ENCODE data around the gene STX1B. TPM values are rescaled to one million over a fixed set of nuclear protein-coding genes. Genes with fewer than 3 reads are reported as not detected.
"Not testable (repeated sequence)": the region's sequence is repeated elsewhere in the genome, so short reads cannot be mapped to it uniquely, and the experiment has no call there.

The STX1B gene
- total and polyA plus RNA-seq, 2 donors (not counting 3 experiments of a cell fraction or from before 2014, with no cell fraction given) = 0.11 to 0.14 TPM

- CTCF ChIA-PET = no interaction called here
- no peak for FAIRE-seq
Measured at GRCh38 chr16:31016018-31016417, 5.6 kb upstream of the STX1B start.

GRCh38 chr16:31013292-31013691, 2.9 kb upstream of the STX1B start:
- H3K36me3 ChIP-seq (ENCODE audit: control insufficient read depth in 2 of 2, extremely low read depth in 1 of 2, insufficient read depth in 2 of 2, low read length in 2 of 2); CTCF ChIA-PET; intact Hi-C loops (cut with micrococcal nuclease); H4K20me1 ChIP-seq (replicated peaks; ENCODE audit: control insufficient read depth, extremely low read depth, insufficient read depth, low read length); H3K79me2 ChIP-seq (ENCODE audit: control insufficient read depth, insufficient read depth, low read length); H3K4me1 ChIP-seq (ENCODE audit: control insufficient read depth, extremely low read depth, insufficient read depth, low read length); DNase-seq (ENCODE audit: low read depth, low spot score); H3K27ac ChIP-seq (ENCODE audit: insufficient read depth, low read depth, low read length); H2AFZ ChIP-seq (ENCODE audit: low read depth, low read length); POLR2A ChIA-PET; H3K9ac ChIP-seq (replicated peaks; ENCODE audit: extremely low read depth, insufficient read depth, low read length); H3K9me3 ChIP-seq (replicated peaks; ENCODE audit: control insufficient read depth, insufficient read depth, low read length); H3K4me3 ChIP-seq (replicated peaks in 1 of 3; ENCODE audit: insufficient read depth in 1 of 3, low read depth in 1 of 3, low read length in 3 of 3); H3K9me1 ChIP-seq (replicated peaks; ENCODE audit: control insufficient read depth, extremely low read depth, insufficient read depth, low read length); H3K4me2 ChIP-seq (ENCODE audit: insufficient read depth, low read length); dilution Hi-C loops (cut with MboI; ENCODE audit: extremely low pct_ligation_motif_present, low sequenced_read_pairs); BruUV-seq (replicated peaks); FAIRE-seq: not testable (repeated sequence)
- peaks cover 14 to 30% of the 10 kb centered on the region in 2 experiments for H3K27me3 ChIP-seq (ENCODE audit: control insufficient read depth in 2 of 2, insufficient read depth in 2 of 2, low read length in 2 of 2)

More at GRCh38 chr16:31016018-31016417, 5.6 kb upstream of the STX1B start:
- Histone ChIP-seq H3K27me3 (ENCODE audit: control insufficient read depth in 2 of 2, insufficient read depth in 2 of 2, low read length in 2 of 2) (peaks cover 5 to 13% of the 10 kb centered on the region in 2 experiments), H3K9ac (replicated peaks; ENCODE audit: extremely low read depth, insufficient read depth, low read length) (no peak overlapping the region), H3K9me3 (replicated peaks; ENCODE audit: control insufficient read depth, insufficient read depth, low read length) (no peaks in the 10 kb centered on the region), H3K4me3 (replicated peaks in 1 of 3; ENCODE audit: insufficient read depth in 1 of 3, low read depth in 1 of 3, low read length in 3 of 3) (no peak overlapping the region), H3K9me1 (replicated peaks; ENCODE audit: control insufficient read depth, extremely low read depth, insufficient read depth, low read length) (no peaks in the 10 kb centered on the region), H3K36me3 (ENCODE audit: control insufficient read depth in 2 of 2, extremely low read depth in 1 of 2, insufficient read depth in 2 of 2, low read length in 2 of 2) (no peaks in the 10 kb centered on the region), H3K79me2 (ENCODE audit: control insufficient read depth, insufficient read depth, low read length) (no peaks in the 10 kb centered on the region), H3K4me2 (ENCODE audit: insufficient read depth, low read length) (no peak overlapping the region), H4K20me1 (replicated peaks; ENCODE audit: control insufficient read depth, extremely low read depth, insufficient read depth, low read length) (no peaks in the 10 kb centered on the region), H3K4me1 (ENCODE audit: control insufficient read depth, extremely low read depth, insufficient read depth, low read length) (no peaks in the 10 kb centered on the region), H3K27ac (ENCODE audit: insufficient read depth, low read depth, low read length) (no peak overlapping the region), H2AFZ (ENCODE audit: low read depth, low read length) (no peak overlapping the region)
- dilution Hi-C loops (cut with MboI; ENCODE audit: extremely low pct_ligation_motif_present, low sequenced_read_pairs) (no loop called here), intact Hi-C loops (cut with micrococcal nuclease) (no loop called here)
- POLR2A ChIA-PET = no interaction called here
- no peak for DNase-seq (ENCODE audit: low read depth, low spot score)
- BruUV-seq (replicated peaks) = no TSS peak
- no peak for TF ChIP-seq POLR2A (IDR thresholded peaks at IDR 0.05; ENCODE audit: low read depth, low read length)
- TF ChIP-seq EZH2 (IDR thresholded peaks at IDR 0.05; ENCODE audit: borderline replicate concordance, low read depth, low read length, severe bottlenecking) = no peak

GRCh38 chr16:31011815-31012214, 1.4 kb upstream of the STX1B start:
- intact Hi-C loops (cut with micrococcal nuclease); H2AFZ ChIP-seq (ENCODE audit: low read depth, low read length); dilution Hi-C loops (cut with MboI; ENCODE audit: extremely low pct_ligation_motif_present, low sequenced_read_pairs); H3K36me3 ChIP-seq (ENCODE audit: control insufficient read depth in 2 of 2, extremely low read depth in 1 of 2, insufficient read depth in 2 of 2, low read length in 2 of 2); H4K20me1 ChIP-seq (replicated peaks; ENCODE audit: control insufficient read depth, extremely low read depth, insufficient read depth, low read length); POLR2A ChIA-PET; H3K4me1 ChIP-seq (ENCODE audit: control insufficient read depth, extremely low read depth, insufficient read depth, low read length); FAIRE-seq; H3K27ac ChIP-seq (ENCODE audit: insufficient read depth, low read depth, low read length); H3K4me2 ChIP-seq (ENCODE audit: insufficient read depth, low read length); BruUV-seq (replicated peaks); DNase-seq (ENCODE audit: low read depth, low spot score); H3K9me3 ChIP-seq (replicated peaks; ENCODE audit: control insufficient read depth, insufficient read depth, low read length); H3K4me3 ChIP-seq (replicated peaks in 1 of 3; ENCODE audit: insufficient read depth in 1 of 3, low read depth in 1 of 3, low read length in 3 of 3); H3K9me1 ChIP-seq (replicated peaks; ENCODE audit: control insufficient read depth, extremely low read depth, insufficient read depth, low read length); H3K9ac ChIP-seq (replicated peaks; ENCODE audit: extremely low read depth, insufficient read depth, low read length); H3K79me2 ChIP-seq (ENCODE audit: control insufficient read depth, insufficient read depth, low read length): not testable (repeated sequence)
- CTCF ChIA-PET = interaction anchor here (1.1 kb wide), 1 partner anchor 13 kb away, joined by 4 read pairs; no protein-coding TSS in a partner anchor
- H3K27me3 ChIP-seq (ENCODE audit: control insufficient read depth in 2 of 2, insufficient read depth in 2 of 2, low read length in 2 of 2) = peaks cover 17 to 30% of the 10 kb centered on the region in 2 experiments

Data from endothelial cell of umbilical vein (primary cell).